Measurements from ENCODE around the gene MDC1.

The MDC1 gene

DNA sequence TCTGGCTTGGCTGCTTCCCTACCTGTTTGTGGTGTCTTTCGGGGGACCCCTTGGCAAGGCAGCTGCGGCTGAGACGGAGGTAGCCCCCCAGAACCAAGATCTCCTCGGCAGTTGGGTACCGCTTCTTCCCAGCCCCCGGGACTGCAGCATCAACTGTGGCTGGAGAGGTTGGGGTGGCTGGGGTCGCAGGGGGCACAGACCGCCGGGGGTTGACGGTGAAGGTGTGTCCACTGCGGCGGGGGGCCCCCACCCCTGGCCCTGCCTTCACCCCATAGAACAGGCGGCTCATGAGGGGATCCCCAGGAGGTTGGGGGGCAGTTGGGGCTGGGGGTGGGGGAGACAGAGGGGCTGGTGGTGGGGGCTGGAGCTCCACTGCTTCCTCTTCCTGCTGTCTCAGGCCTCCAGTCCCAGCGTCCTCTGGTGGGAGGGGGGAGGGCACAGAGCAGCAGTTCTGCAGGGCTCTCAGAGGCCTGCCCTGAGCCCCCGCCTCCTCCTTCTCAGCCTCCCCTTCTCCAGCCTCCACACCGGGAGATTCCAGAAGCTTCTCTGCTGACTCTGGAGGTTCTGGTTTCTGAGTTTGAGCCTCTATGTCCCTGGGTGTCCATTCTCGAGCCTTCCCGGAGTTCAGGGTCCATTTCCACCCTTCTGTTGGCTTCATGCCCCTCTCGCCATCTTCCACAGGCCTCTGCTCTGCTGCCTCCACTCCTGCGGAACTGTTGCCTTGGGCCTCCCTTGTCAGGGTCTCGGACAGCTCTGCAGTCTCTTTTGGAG is 32.5 kb downstream of the MDC1 start:
- peaks cover 26% of the 10 kb centered on the region for H3K4me1 ChIP-seq (ENCODE audit: control insufficient read depth, insufficient read depth, low read length)
- H3K4me3 ChIP-seq (ENCODE audit: low read depth, low read length): peak overlapping the region; percentile 1
- CTCF ChIA-PET: interaction anchor here (0.6 to 19.6 kb wide), 5 partner anchors 12 to 201 kb away, joined by 3 to 692 read pairs (median 5); partner anchors contain the start of genes DHX16, MDC1 and TUBB
- H3K27ac ChIP-seq (ENCODE audit: extremely low read depth, low read depth, low read length): peak overlapping the region; percentile 70; the same call in 1 of the 2 replicates
- H3K9me3 ChIP-seq (ENCODE audit: control insufficient read depth, insufficient read depth, low read depth, low read length): no peaks in the 10 kb centered on the region
- TF ChIP-seq ZNF777 (tag by site-specific recombination; IDR thresholded peaks at IDR 0.05; ENCODE audit: borderline replicate concordance) (no peak), GLIS2 (tag by site-specific recombination; IDR thresholded peaks at IDR 0.05) (peak; percentile 53), ZNF10 (tag by site-specific recombination; IDR thresholded peaks at IDR 0.05) (no peak), ZSCAN16 (tag by site-specific recombination; IDR thresholded peaks at IDR 0.05) (no peak), ZNF747 (tag by site-specific recombination; IDR thresholded peaks at IDR 0.05) (no peak)
- H3K36me3 ChIP-seq (ENCODE audit: control insufficient read depth in 2 of 2, insufficient read depth in 1 of 2, low read length in 2 of 2): peaks cover 0 to 14% of the 10 kb centered on the region in 2 experiments; a peak in 2 of 3 replicates
- POLR2A ChIA-PET: interaction anchor here (0.8 to 7.6 kb wide), 6 partner anchors 12 to 60 kb away, joined by 3 to 120 read pairs (median 12); partner anchors contain the start of genes IER3, MDC1 and TUBB

DNA sequence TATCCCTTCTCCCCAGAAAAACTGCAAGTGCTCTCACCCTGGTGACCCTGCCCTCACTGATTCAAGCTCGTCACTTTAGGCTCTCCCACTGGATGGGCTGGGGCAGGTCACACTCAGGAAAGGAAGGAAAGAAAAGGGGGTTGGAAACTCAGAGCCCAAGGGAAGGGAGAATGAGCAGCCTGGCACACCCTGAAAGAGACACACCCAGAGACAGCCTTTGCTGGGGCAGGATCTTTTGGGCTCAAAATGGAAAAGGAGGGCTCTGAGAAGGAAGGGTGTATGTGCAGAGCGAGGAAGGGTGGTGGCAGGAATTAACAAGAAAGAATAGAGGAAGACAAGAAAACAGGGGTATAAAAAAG is 33.1 kb downstream of the MDC1 start:
- Histone ChIP-seq H3K36me3 (ENCODE audit: control insufficient read depth in 2 of 2, insufficient read depth in 1 of 2, low read length in 2 of 2) (peaks cover 0 to 14% of the 10 kb centered on the region in 2 experiments; a peak in 2 of 3 replicates), H3K4me3 (ENCODE audit: low read depth, low read length) (peak overlapping the region; percentile 28), H3K4me1 (ENCODE audit: control insufficient read depth, insufficient read depth, low read length) (peaks cover 28% of the 10 kb centered on the region), H3K9me3 (ENCODE audit: control insufficient read depth, insufficient read depth, low read depth, low read length) (no peaks in the 10 kb centered on the region), H3K27ac (ENCODE audit: extremely low read depth, low read depth, low read length) (peak overlapping the region; percentile 70; the same call in 1 of the 2 replicates)
- ChIA-PET CTCF (interaction anchor here (0.6 to 19.6 kb wide), 5 partner anchors 11 to 201 kb away, joined by 3 to 692 read pairs (median 5); partner anchors contain the start of genes DHX16, MDC1 and TUBB), POLR2A (interaction anchor here (0.8 to 7.6 kb wide), 7 partner anchors 11 to 61 kb away, joined by 3 to 120 read pairs (median 9); partner anchors contain the start of genes DHX16, IER3, MDC1 and TUBB)
- TF ChIP-seq ZNF19 (tag by site-specific recombination; IDR thresholded peaks at IDR 0.05; ENCODE audit: low read depth) (no peak), ZNF335 (tag by site-specific recombination; conservative IDR thresholded peaks at IDR 0.05) (no peak), ZNF132 (tag by site-specific recombination; IDR thresholded peaks at IDR 0.05; ENCODE audit: borderline replicate concordance) (no peak), ZSCAN4 (tag by site-specific recombination; IDR thresholded peaks at IDR 0.05) (peak; percentile 24; the same call in 1 of the 2 replicates), KLF17 (tag by site-specific recombination; IDR thresholded peaks at IDR 0.05) (peak; percentile 29; the same call in 1 of the 2 replicates), ZBTB10 (tag by site-specific recombination; IDR thresholded peaks at IDR 0.05) (no peak), SP2 (tag by site-specific recombination; IDR thresholded peaks at IDR 0.05) (peak; percentile 46), ZEB2 (tag by site-specific recombination; IDR thresholded peaks at IDR 0.05) (no peak), ZNF324 (tag by site-specific recombination; IDR thresholded peaks at IDR 0.05) (no peak), SETDB1 (IDR thresholded peaks at IDR 0.05; ENCODE audit: insufficient read length, low read length) (no peak), ZNF548 (tag by site-specific recombination; IDR thresholded peaks at IDR 0.05) (no peak), ZNF558 (tag by site-specific recombination; IDR thresholded peaks at IDR 0.05) (no peak), ZFP69B (tag by site-specific recombination; IDR thresholded peaks at IDR 0.05) (no peak), ZNF561 (tag by site-specific recombination; IDR thresholded peaks at IDR 0.05; ENCODE audit: borderline replicate concordance) (no peak), REPIN1 (tag by site-specific recombination; IDR thresholded peaks at IDR 0.05; ENCODE audit: low read depth) (no peak), ZNF133 (tag by site-specific recombination; IDR thresholded peaks at IDR 0.05) (no peak), KLF1 (tag by site-specific recombination; IDR thresholded peaks at IDR 0.05) (peak; percentile 53), ZNF366 (tag by site-specific recombination; conservative IDR thresholded peaks at IDR 0.05) (peak; percentile 57), SP7 (tag by site-specific recombination; IDR thresholded peaks at IDR 0.05) (no peak), ZNF48 (tag by site-specific recombination; IDR thresholded peaks at IDR 0.05) (no peak), ZNF311 (tag by site-specific recombination; IDR thresholded peaks at IDR 0.05; ENCODE audit: borderline replicate concordance) (no peak)
- TF ChIP-seq, protein P1, sequence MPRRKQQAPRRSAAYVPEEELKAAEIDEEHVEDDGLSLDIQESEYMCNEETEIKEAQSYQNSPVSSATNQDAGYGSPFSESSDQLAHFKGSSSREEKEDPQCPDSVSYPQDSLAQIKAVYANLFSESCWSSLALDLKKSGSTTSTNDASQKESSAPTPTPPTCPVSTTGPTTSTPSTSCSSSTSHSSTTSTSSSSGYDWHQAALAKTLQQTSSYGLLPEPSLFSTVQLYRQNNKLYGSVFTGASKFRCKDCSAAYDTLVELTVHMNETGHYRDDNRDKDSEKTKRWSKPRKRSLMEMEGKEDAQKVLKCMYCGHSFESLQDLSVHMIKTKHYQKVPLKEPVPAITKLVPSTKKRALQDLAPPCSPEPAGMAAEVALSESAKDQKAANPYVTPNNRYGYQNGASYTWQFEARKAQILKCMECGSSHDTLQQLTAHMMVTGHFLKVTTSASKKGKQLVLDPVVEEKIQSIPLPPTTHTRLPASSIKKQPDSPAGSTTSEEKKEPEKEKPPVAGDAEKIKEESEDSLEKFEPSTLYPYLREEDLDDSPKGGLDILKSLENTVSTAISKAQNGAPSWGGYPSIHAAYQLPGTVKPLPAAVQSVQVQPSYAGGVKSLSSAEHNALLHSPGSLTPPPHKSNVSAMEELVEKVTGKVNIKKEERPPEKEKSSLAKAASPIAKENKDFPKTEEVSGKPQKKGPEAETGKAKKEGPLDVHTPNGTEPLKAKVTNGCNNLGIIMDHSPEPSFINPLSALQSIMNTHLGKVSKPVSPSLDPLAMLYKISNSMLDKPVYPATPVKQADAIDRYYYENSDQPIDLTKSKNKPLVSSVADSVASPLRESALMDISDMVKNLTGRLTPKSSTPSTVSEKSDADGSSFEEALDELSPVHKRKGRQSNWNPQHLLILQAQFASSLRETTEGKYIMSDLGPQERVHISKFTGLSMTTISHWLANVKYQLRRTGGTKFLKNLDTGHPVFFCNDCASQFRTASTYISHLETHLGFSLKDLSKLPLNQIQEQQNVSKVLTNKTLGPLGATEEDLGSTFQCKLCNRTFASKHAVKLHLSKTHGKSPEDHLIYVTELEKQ (tag by site-specific recombination; IDR thresholded peaks at IDR 0.05; ENCODE audit: borderline replicate concordance): no peak
